Mucosa of descending colon (tissue), 3 donors: ENCODE measurements around the gene UBE2L3. TPM values are rescaled to one million over a fixed set of nuclear protein-coding genes. Genes with fewer than 3 reads are reported as not detected.
"Not testable (repeated sequence)": the region's sequence is repeated elsewhere in the genome, so short reads cannot be mapped to it uniquely, and the experiment has no call there.

Experiments used
- ATAC-seq: fragments of 200-7000 bp; cut with Tn5 transposase; one replicate; pipeline ENCODE4 v1.9.1; 2020; ENCODE audit warnings: mild to moderate bottlenecking, moderate library complexity
- DNase-seq, 3 donors: peaks; one replicate each; pipeline ENCODE4 v3.0.0-alpha.2; 2020
- H3K36me3 ChIP-seq: fragments of 200-600 bp; one replicate; pipeline ENCODE4 v1.8.0; 2021; ENCODE audit warnings: low read depth, mild to moderate bottlenecking
- H3K4me1 ChIP-seq: fragments of 200-600 bp; one replicate; pipeline ENCODE4 v1.8.0; 2021; ENCODE audit warnings: low read depth, mild to moderate bottlenecking
- H3K4me3 ChIP-seq: fragments of 200-600 bp; one replicate; pipeline ENCODE4 v1.8.0; 2021; ENCODE audit warnings: mild to moderate bottlenecking
- H3K9me3 ChIP-seq: fragments of 200-600 bp; one replicate; pipeline ENCODE4 v1.8.0; 2021; ENCODE audit warnings: mild to moderate bottlenecking
- intact Hi-C, 2 donors: fragments of 100-400 bp; cut with DNase I in 1 of 2; cut with micrococcal nuclease in 1 of 2; formaldehyde crosslinking; loops; one replicate each; pipeline versions ENCODE4 v1.11.0 to v1.11.1; 2022; cut with DNase I, micrococcal nuclease
- total RNA-seq, 3 donors: library from RNA; stranded (reverse); fragmentation: NEBNext Ultra II Directional in 2 of 3; extraction: Animal tissue kit (Norgen Biotek cat#: 25700) in 2 of 3; gene quantifications; one replicate each; pipeline versions ENCODE4 v1.2.1 to v1.2.4, GENCODE V29; 2021 to 2023
- TF ChIP-seq, protein P1 (sequence below): fragments of 200-600 bp; IDR thresholded peaks from one replicate; pipeline ENCODE4 v1.8.0; 2022; ENCODE audit warnings: antibody characterized with exemption, mild to moderate bottlenecking
- donor health status: DM: no; HTN: no; CAD: no; lungs with moderate emphysema.
- donor health status: DM: no; HTN: no; CAD: no.
- donor health status: DM: no; HTN: yes; CAD: no.

Gene UBE2L3
- total RNA-seq, 3 donors from 2014 or later: 52.6 to 60.9 (median 60.7) TPM

DNA sequence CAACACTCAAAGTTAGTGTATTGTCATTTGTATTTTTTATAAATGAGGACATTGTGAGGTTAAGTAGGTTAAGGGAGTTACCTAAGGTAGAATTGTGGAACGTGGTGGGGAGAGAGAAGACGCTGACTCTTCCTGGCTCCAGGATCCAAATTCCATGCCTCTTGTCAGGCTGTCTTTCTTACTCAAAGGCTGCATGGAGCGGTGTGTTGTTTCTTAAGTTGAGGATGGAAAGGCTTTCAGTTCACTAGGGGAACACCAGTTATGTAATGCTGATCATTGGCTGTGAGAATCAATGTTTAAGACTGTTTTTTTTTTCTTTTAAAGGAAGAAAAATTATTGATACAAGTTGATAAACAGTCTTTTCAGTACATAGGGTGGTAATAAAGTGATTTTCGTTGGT lies 2.9 kb downstream of the UBE2L3 start:
- peaks cover 50% of the 10 kb centered on the region for H3K4me1 ChIP-seq
- ATAC-seq: no peak
- no peak for DNase-seq
- intact Hi-C loops: no loop called here
- H3K9me3 ChIP-seq: no peaks in the 10 kb centered on the region
- H3K36me3 ChIP-seq: no peaks in the 10 kb centered on the region
- no peak overlapping the region for H3K4me3 ChIP-seq
- TF ChIP-seq, protein P1, sequence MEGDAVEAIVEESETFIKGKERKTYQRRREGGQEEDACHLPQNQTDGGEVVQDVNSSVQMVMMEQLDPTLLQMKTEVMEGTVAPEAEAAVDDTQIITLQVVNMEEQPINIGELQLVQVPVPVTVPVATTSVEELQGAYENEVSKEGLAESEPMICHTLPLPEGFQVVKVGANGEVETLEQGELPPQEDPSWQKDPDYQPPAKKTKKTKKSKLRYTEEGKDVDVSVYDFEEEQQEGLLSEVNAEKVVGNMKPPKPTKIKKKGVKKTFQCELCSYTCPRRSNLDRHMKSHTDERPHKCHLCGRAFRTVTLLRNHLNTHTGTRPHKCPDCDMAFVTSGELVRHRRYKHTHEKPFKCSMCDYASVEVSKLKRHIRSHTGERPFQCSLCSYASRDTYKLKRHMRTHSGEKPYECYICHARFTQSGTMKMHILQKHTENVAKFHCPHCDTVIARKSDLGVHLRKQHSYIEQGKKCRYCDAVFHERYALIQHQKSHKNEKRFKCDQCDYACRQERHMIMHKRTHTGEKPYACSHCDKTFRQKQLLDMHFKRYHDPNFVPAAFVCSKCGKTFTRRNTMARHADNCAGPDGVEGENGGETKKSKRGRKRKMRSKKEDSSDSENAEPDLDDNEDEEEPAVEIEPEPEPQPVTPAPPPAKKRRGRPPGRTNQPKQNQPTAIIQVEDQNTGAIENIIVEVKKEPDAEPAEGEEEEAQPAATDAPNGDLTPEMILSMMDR: no peak

DNA sequence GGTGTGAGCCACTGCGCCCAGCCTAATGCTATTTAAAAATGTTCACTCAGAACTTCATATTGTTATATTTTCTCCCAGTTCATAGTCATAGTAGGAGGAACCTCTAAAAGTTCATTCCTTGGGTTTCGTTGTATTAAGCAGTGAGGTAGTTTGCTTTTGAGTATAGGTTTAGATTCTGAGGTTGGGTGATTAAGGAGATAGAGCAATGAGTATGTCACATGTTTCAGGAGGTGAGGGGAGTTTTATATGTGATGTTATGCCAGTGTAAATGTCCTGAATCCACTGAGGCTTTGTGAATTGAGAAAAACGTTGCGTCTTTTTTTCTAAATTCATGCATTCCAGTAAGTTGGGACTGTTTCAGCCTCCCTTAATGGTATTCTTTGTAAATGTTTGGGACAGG lies 4.2 kb downstream of the UBE2L3 start:
- ATAC-seq: no peak
- peaks cover 52% of the 10 kb centered on the region for H3K4me1 ChIP-seq
- intact Hi-C loops: no loop called here
- DNase-seq: no peak
- TF ChIP-seq, protein P1: no peak
- H3K9me3 ChIP-seq: no peaks in the 10 kb centered on the region
- H3K36me3 ChIP-seq: no peaks in the 10 kb centered on the region
- H3K4me3 ChIP-seq: no peak overlapping the region

DNA sequence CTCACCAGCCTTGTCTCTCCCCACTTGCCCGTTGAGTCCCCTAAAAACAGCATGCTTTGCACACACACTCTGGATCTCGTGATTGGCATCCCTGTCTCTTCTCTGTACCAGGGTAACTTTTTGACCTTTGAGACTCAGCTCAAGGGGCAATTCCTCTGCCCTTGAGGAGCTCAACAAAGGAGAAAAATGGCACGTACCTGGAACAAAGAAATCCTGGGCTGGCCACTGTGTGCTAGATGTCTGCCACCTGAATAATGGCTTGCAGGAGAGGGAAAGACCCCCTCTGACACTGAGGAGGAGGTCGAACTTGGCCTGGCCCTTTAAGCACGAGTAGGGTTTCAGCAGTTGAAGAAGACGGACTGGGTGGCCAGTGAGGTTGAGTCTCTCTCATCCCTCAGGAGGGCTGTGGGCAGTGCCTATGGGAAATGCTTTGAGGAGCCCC lies 5.8 kb downstream of the UBE2L3 start:
- DNase-seq (no peak), ATAC-seq (no peak)
- TF ChIP-seq, protein P1: no peak
- intact Hi-C loops: no loop called here
- no peaks in the 10 kb centered on the region for H3K36me3 ChIP-seq
- H3K4me3 ChIP-seq: no peak overlapping the region
- H3K9me3 ChIP-seq: no peaks in the 10 kb centered on the region
- peaks cover 64% of the 10 kb centered on the region for H3K4me1 ChIP-seq

DNA sequence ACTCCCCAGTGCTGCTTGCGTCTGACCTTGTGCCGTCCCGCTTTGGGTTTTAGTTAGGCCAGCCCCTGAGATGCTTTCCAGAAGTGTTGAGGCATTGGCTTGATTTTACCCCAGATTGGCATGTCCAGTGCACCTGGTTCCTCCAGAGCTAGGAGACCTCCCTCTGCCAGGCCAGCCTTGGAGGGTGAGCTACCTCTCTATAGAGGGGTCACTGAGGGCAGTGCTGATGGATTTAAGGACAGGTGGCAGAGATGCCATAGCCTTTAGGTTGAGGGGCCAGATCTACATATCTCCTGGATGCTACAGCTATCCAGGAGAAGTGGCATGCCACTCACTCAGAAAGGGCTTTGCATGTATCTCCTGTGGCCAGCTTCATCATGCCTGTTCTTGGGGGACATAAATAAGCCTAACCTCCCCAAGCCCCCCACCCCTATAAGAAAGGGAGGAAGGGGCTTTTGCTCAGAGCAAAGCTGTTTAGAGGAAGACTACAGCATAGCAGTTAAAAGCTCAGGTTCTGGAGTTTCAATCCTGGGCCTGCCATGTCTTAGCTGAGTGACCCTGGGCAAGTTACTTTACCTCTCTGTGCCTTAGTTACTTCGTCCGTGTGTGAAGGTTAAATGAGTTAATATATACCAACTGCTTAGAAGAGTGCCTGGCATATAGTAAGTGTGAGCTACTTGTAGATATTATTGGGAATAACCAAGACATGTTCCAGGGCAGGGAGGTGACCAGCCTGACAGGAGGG lies 6.4 kb downstream of the UBE2L3 start:
- no peaks in the 10 kb centered on the region for H3K36me3 ChIP-seq
- peaks cover 69% of the 10 kb centered on the region for H3K4me1 ChIP-seq
- no peak overlapping the region for H3K4me3 ChIP-seq
- intact Hi-C loops: no loop called here
- ATAC-seq (no peak), DNase-seq (no peak)
- H3K9me3 ChIP-seq: no peaks in the 10 kb centered on the region
- TF ChIP-seq, protein P1: no peak

DNA sequence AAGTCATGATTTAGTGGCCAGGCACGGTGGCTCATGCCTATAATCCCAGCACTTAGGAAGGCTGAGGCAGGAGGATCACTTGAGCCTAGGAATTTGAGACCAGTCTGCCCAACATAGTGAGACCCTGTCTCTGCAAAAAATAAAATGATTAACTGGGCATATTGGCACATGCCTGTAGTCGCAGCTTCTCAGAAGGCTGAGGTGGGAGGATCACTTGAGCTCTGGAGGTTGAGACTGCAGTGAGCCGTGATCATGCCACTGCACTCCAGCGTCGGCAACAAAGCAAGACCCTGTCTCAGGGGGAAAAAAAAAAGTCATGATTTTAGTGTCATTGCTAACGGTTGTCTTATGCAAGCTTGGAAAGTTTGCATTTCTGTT lies 11.9 kb downstream of the UBE2L3 start:
- no peak for ATAC-seq
- no peak for DNase-seq
- intact Hi-C loops: no loop called here
- Histone ChIP-seq H3K9me3 (no peaks in the 10 kb centered on the region), H3K4me3 (no peak overlapping the region), H3K4me1 (peaks cover 40% of the 10 kb centered on the region), H3K36me3 (no peaks in the 10 kb centered on the region)
- TF ChIP-seq, protein P1: no peak

DNA sequence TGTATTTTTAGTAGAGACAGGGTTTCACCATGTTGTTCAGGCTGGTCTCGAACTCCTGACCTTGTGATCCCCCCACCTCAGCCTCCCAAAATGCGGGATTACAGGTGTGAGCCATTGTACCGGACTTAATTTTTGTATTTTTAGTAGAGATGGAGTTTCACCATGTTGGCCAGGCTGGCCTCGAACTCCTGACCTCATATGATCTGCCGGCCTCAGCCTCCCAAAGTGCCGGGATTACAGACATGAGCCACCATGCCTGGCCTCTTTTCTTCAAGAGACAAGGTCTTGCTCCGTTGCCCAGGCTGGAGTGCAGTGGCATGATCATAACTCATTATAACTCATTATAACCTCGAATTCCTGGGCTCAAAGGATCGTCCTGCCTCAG lies 13.1 kb downstream of the UBE2L3 start:
- ATAC-seq, H3K4me3 ChIP-seq, H3K9me3 ChIP-seq, H3K36me3 ChIP-seq, DNase-seq, intact Hi-C loops: not testable (repeated sequence)
- H3K4me1 ChIP-seq: peaks cover 30% of the 10 kb centered on the region

DNA sequence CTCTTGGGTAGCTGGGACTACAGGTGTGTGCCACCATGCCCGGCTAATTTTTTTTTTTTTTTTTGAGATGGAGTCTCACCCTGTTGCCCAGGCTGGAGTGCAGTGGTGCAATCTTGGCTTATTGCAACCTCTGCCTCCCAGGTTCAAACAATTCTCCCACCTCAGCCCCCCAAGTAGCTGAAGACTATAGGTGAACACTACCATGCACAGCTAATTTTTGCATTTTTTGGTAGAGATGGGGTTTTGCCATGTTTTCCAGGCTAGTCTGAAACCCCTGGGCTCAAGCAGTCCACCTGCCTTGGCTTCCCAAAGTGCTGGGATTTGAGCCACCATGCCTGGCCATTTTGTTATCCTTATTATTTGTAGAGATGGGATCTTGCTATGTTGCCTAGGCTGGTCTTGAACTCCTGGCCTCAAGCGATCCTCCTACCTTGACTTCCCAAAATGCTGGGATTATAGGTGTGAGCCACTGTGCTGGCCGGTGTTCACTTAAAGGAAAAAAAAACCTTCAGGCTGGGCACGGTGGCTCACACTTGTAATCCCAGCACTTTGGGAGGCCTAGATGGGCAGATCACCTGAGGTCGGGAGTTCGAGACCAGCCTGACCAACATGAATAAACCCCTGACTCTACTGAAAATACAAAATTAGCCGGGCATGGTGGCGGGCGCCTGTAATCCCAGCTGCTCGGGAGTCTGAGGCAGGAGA lies 13.6 kb downstream of the UBE2L3 start:
- H3K4me3 ChIP-seq, H3K36me3 ChIP-seq, ATAC-seq, H3K9me3 ChIP-seq, DNase-seq, intact Hi-C loops: not testable (repeated sequence)
- peaks cover 30% of the 10 kb centered on the region for H3K4me1 ChIP-seq
